NCI-H2029 (cell line): Measurements from ENCODE around the gene SLC25A3.
"Not testable (repeated sequence)": the region's sequence is repeated elsewhere in the genome, so short reads cannot be mapped to it uniquely, and the experiment has no call there.

Experiments used
- DNase-seq: peaks from one replicate; lab custom pipeline; 2025; lab: John Stamatoyannopoulos, UW

The SLC25A3 gene

GRCh38 chr12:98595243-98595988, 1.9 kb downstream of the SLC25A3 start:
- no peak for DNase-seq

- DNase-seq = not testable (repeated sequence)
These were observed 3.8 kb downstream of the SLC25A3 start for GRCh38 chr12:98597313-98597712.

DNA sequence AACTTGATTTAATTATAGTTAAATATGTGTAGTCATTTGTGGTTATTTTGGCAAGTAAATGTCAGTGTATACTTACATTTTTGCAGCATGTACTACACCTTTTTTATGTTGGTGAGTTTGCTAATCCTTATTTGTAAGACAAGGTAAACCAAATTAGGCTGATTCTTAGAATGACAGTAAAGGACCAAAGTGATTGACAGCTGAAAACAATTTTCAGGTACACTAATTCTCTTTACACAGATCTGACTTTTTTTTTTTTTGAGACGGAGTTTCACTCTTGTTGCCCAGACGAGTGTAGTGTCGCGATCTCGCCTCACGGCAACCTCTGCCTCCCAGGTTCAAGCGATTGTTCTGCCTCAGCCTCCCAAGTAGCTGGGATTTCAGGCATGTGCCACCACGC, 8.4 kb downstream of the SLC25A3 start:
- DNase-seq = no peak

- DNase-seq = no peak
These were observed 13.0 kb downstream of the SLC25A3 start for GRCh38 chr12:98606359-98606988.

- DNase-seq = no peak
These were observed 17.1 kb downstream of the SLC25A3 start for GRCh38 chr12:98610596-98610995.

- DNase-seq = no peak
These were observed 19.3 kb downstream of the SLC25A3 start for GRCh38 chr12:98612696-98613334.

DNA sequence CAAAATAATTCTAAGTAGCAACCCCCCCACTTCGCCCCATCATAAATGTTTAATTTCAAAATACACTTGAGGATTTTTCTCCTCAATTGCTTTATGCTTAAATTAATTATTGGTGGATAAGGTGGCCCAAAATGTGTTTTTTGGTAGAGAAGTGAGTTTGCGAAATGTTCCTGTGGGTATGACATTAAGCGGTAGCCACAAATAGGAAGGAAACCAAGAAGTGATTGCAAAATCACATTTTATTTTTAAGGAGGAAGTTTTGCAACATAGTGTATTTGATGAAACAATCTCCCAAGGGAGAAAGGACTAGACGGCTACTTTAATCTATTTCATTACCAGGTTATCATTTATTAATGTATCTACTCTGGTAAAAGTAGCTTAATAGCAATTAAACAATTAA, 25.5 kb downstream of the SLC25A3 start:
- DNase-seq = no peak

DNA sequence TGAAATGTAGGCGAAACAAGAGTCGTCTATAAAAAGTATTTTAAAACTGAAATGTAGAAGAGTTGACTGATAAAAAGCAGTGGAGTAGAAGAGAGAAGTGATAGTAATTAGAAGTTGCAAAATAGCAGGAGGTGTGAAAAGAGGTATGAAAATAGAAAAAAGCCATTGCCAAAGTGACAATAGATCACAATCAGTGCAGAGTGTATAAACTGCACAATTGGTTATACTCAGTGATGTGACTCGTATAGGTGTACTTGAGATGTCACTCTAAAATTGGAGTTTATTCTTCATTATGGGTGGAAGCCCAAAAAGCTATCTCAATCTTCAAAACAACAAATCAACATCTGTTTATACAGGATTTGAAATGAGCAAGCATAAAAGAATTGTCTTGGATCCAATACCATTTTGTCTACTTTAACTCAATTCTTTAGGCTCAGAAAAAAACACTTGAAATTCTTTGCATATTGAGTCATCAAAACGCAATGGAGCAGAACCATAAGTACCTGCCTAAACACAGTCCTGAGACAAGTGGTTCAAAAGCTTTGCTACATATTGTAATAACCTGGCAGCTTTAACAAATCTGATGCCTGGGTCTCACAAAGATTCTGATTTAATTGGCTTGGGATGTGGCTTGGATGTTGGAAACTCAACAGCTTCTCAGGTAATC, 42.3 kb downstream of the SLC25A3 start:
- peak; percentile 64 for DNase-seq

GRCh38 chr12:98637068-98637467, 43.6 kb downstream of the SLC25A3 start:
- no peak for DNase-seq

DNA sequence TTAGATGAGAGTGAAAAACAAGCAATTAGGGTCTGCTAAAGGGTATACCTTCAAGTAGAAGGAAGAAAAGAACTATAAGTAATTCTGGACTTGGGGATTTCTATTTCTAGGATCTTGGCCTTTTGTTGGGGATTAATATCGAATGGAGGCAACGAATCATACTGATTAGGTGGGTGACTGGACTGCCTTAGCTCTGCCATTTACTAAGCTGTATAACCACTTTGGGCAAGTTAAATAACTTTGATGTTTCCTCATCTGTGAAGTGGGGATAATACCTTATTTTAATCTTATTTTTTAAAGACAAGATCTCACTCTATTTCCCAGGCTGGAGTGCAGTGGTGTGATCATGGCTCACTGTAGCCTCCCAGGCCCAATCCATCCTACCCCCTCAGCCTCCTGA, 44.5 kb downstream of the SLC25A3 start:
- no peak for DNase-seq

DNA sequence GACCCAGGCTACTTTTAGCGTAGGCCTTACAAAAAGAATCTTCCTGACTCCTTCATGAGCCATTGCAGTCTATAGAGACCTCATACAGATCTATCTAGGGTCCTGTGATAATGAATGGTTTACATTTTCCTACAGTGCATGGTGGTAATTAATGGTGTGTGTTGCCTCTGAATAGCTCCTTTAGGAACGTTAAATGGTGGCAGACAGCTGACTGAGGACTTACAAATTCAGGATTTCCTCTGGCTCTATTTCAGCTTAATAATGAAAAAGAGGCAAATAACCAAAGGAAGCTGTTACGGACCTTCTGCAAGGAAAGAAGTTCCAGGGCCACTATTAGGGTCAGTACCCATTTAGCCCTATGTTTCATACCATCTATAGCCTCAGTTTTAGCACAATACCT, 46.0 kb downstream of the SLC25A3 start:
- DNase-seq = no peak

GRCh38 chr12:98642801-98643200, 49.3 kb downstream of the SLC25A3 start:
- DNase-seq = not testable (repeated sequence)

DNA sequence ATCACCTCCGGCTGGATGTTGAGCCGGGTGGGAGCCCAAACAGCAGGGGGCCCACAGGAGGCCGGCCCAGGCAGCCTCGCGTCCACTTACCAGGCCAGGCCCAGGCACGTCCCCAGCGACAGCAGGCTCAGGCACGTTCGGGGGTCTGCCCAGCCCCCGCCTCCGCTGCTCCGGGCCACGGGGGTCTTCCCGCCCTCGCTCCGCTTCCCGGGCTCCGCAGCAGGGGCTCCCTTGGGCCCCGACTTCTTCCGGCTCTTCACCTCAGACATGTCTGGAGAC, 50.9 kb downstream of the SLC25A3 start:
- DNase-seq = no peak

- peak; percentile 90 for DNase-seq
These were observed 51.5 kb downstream of the SLC25A3 start, which contains the start of the genes APAF1 and IKBIP for GRCh38 chr12:98644712-98645571. Gene APAF1 (plus strand): TSS chr12:98645290. CDS start chr12:98648360, 3,070 bp downstream. Gene IKBIP (minus strand): TSS chr12:98644788. CDS start chr12:98644701, 87 bp downstream.

DNA sequence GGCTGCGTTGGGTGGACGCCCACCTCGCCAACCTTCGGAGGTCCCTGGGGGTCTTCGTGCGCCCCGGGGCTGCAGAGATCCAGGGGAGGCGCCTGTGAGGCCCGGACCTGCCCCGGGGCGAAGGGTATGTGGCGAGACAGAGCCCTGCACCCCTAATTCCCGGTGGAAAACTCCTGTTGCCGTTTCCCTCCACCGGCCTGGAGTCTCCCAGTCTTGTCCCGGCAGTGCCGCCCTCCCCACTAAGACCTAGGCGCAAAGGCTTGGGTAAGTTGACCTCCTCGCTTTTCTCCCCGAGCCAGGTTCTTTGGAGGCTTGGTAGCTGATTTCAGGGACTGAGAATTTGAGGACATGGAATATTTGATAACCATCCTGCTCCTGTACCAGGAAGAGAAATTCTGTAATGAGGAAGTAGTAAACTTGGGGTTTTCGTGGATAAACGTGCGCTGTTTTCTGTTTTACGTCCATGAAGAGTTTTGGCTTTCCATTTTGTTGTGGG, 52.1 kb downstream of the SLC25A3 start:
- no peak for DNase-seq

DNA sequence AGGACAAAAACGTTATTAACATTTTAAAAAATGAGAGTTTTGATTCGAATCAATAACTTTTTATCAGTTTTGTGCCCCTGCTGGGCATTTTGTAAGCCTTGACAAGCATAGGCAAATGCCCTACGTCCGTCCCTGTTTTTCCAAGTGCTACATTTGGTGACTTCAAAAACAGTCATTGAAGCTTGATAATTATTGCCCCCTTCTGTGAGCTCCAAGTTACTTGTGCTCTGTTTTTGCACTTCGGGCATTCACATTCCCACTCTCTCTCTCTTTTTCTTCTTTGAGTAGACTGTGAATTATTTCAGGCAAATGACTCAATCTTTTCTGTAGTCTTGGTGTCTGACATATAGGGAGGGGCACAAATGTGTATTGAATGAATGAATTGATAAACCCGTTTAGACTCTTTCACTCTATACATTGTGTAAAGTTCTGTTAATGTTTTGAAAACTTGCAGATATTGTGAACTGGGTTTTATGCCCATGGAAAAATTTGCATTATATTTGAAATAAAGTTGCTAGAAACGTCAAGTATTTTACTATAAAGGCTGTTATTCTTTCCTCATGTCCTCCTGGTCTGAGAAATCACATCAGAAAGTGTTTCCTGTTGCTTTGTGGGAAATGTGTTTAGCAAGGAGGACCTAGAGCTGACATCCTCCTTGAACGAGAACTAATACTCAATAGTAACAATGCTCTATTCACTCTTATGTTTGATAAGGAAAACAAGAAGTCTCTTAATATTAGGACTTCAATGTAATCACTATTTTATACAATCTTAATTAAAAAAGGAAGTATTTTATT, 53.0 kb downstream of the SLC25A3 start:
- DNase-seq = no peak

- DNase-seq = no peak
These were observed 57.8 kb downstream of the SLC25A3 start for GRCh38 chr12:98651328-98651727.

GRCh38 chr12:98653866-98654493, 60.5 kb downstream of the SLC25A3 start:
- DNase-seq = peak; percentile 25
